ENCODE results near the gene NOA1. TPM values are rescaled to one million over a fixed set of nuclear protein-coding genes. Genes with fewer than 3 reads are reported as not detected.

The NOA1 gene
- total and polyA plus RNA-seq, 10 of the 15 experiments (the other 5 are each of a cell fraction or from before 2014, with no cell fraction given): 3.2 to 34.0 (median 17.6) TPM

GRCh38 chr4:56977321-56978012 is at the start of gene NOA1 (continued):
- TF ChIP-seq ZBTB11 (CRISPR knock-in tag; IDR thresholded peaks at IDR 0.05): no peak
- no peak for TF ChIP-seq E4F1 (IDR thresholded peaks at IDR 0.05; ENCODE audit: borderline replicate concordance, partially characterized antibody)
- TF ChIP-seq HSF1 (IDR thresholded peaks at IDR 0.05; ENCODE audit: low read depth, low read length): no peak
- no peak for TF ChIP-seq ZNF622 (IDR thresholded peaks at IDR 0.05)
- TF ChIP-seq BACH1 (IDR thresholded peaks at IDR 0.05; ENCODE audit: borderline replicate concordance): peak; percentile 63
- TF ChIP-seq HDAC2 (IDR thresholded peaks at IDR 0.05): no peak
- TF ChIP-seq E2F8 (IDR thresholded peaks at IDR 0.05; ENCODE audit: low read depth, partially characterized antibody): no peak
- peak; percentile 60 for TF ChIP-seq IRF5 (IDR thresholded peaks at IDR 0.05; ENCODE audit: borderline replicate concordance)
- TF ChIP-seq NBN (IDR thresholded peaks at IDR 0.05): 0 out of 2 replicates have a peak, but pooled peaks have one; percentile 72
- no peak; a peak in 1 of 4 replicates for TF ChIP-seq BHLHE40 (IDR thresholded peaks at IDR 0.05; ENCODE audit: borderline replicate concordance in 1 of 2, low read depth in 2 of 2, low read length in 1 of 2)
- no peak for TF ChIP-seq BCL3 (IDR thresholded peaks at IDR 0.05; ENCODE audit: borderline replicate concordance, insufficient read depth, low read depth, low read length, poor library complexity, severe bottlenecking)
- TF ChIP-seq PML (IDR thresholded peaks at IDR 0.05; ENCODE audit: low read length): peak; percentile 84
- no peak for TF ChIP-seq CHD4 (IDR thresholded peaks at IDR 0.05)
- TF ChIP-seq SP1 (IDR thresholded peaks at IDR 0.05; ENCODE audit: low read depth, low read length): peak; percentile 27
- TF ChIP-seq POLR2AphosphoS5 (IDR thresholded peaks at IDR 0.05; ENCODE audit: low read length): peak; percentile 97
- TF ChIP-seq CEBPB (IDR thresholded peaks at IDR 0.05; ENCODE audit: borderline replicate concordance in 1 of 2, low read depth in 2 of 2, low read length in 2 of 2): no peak
